H1 (cell line): ENCODE results near the gene MGMT. TPM values are rescaled to one million over a fixed set of nuclear protein-coding genes. Genes with fewer than 3 reads are reported as not detected.

ENCODE experiments used
- CBX8 ChIP-seq: fragments of 300-800, 300-1000 bp; sonication (generic); IDR thresholded peaks from 2 replicates; pipeline ENCODE4 v1.7.1; 2016; ENCODE audit warnings: low read depth, low read length, borderline replicate concordance
- CTCF ChIP-seq, 3 experiments: IDR thresholded peaks; 1 replicate in 2 of 3; 2 replicates in 1 of 3; pipeline versions ENCODE4 v1.5.1 to v1.6.1; 2011; ENCODE audit warnings: low read length in 3 of 3, mild to moderate bottlenecking in 3 of 3, inconsistent platforms in 2 of 3, low read depth in 1 of 3, moderate library complexity in 1 of 3; ENCODE audit not compliant: insufficient read depth in 1 of 3; ENCODE audit errors: control extremely low read depth in 1 of 3
- EP300 ChIP-seq, 2 experiments: IDR thresholded peaks; 1 replicate in 1 of 2; 2 replicates in 1 of 2; pipeline ENCODE4 v1.6.1; 2011 to 2012; ENCODE audit warnings: low read depth in 2 of 2, low read length in 2 of 2, mild to moderate bottlenecking in 2 of 2, borderline replicate concordance in 1 of 2, inconsistent platforms in 1 of 2, moderate library complexity in 1 of 2
- SRF ChIP-seq: IDR thresholded peaks from 2 replicates; pipeline ENCODE4 v1.6.1; 2011; ENCODE audit warnings: mild to moderate bottlenecking, low read depth, low read length, moderate library complexity
- polyA plus RNA-seq, 7 experiments: library from polyadenylated mRNA; depleted of rRNA in 3 of 7; stranded (reverse) in 5 of 7; unstranded in 2 of 7; fragments of >200 nt in 5 of 7; fragments of 200-250 nt in 2 of 7; gene quantifications; 1 replicate in 5 of 7; 2 replicates in 1 of 7; 4 replicates in 1 of 7; pipeline versions ENCODE4 v1.2.1 to v1.2.3, GENCODE V29; 2011 to 2013; ENCODE audit warnings: missing spikeins in 2 of 7, mixed read lengths in 2 of 7
- total RNA-seq: library from RNA; stranded (reverse); fragmentation: NEBNext Ultra II Directional; extraction: Animal tissue kit (Norgen Biotek cat#: 25700); gene quantifications from 2 replicates; pipeline ENCODE4 v1.2.1, GENCODE V29; 2021

The MGMT gene
- total and polyA plus RNA-seq, 2 of the 8 experiments (the other 6 are each of a cell fraction or from before 2014, with no cell fraction given): 9.9 to 10.7 TPM

GRCh38 chr10:129681856-129682255, 214.8 kb downstream of the MGMT start (continued):
- TF ChIP-seq SRF: no peak
- no peak for TF ChIP-seq CBX8
- no peak for TF ChIP-seq CTCF (IDR thresholded peaks at IDR 0.05; ENCODE audit: control extremely low read depth in 1 of 3, insufficient read depth in 1 of 3, low read depth in 1 of 3, low read length in 3 of 3)
- no peak for TF ChIP-seq EP300 (IDR thresholded peaks at IDR 0.05; ENCODE audit: borderline replicate concordance in 1 of 2, low read depth in 2 of 2, low read length in 2 of 2)
